KMS-11 (cell line): ENCODE measurements around the gene AFF3.

Experiments
- H2AFZ ChIP-seq: fragments of 200-600 bp; sonication (generic); 2 replicates; pipeline ENCODE4 v1.6.1; 2016; ENCODE audit warnings: antibody characterized with exemption, mixed run types, low read depth
- H3K27ac ChIP-seq: fragments of 200-600 bp; sonication (generic); 2 replicates; pipeline ENCODE4 v1.6.1; 2016; ENCODE audit warnings: mild to moderate bottlenecking, mixed run types
- H3K27me3 ChIP-seq: fragments of 200-600 bp; sonication (generic); 2 replicates; pipeline ENCODE4 v1.6.1; 2017; ENCODE audit warnings: mild to moderate bottlenecking, low read depth, mixed run types, moderate library complexity; ENCODE audit not compliant: insufficient read depth
- H3K36me3 ChIP-seq: fragments of 200-600 bp; sonication (generic); 2 replicates; pipeline ENCODE4 v1.6.1; 2017; ENCODE audit warnings: mild to moderate bottlenecking, mixed run types; ENCODE audit not compliant: insufficient read depth
- H3K4me1 ChIP-seq: fragments of 200-600 bp; sonication (generic); 2 replicates; pipeline ENCODE4 v1.6.1; 2016; ENCODE audit warnings: mild to moderate bottlenecking, low read depth, mixed run types; ENCODE audit not compliant: poor library complexity, severe bottlenecking
- H3K4me2 ChIP-seq: fragments of 200-600 bp; sonication (generic); 2 replicates; pipeline ENCODE4 v1.7.0; 2016; ENCODE audit warnings: mild to moderate bottlenecking, mixed run types
- H3K4me3 ChIP-seq: fragments of 200-600 bp; sonication (generic); IDR thresholded peaks from 2 replicates; pipeline ENCODE4 v1.6.1; 2017; ENCODE audit warnings: low read depth, low read length, mixed read lengths; ENCODE audit not compliant: insufficient read depth
- H3K79me2 ChIP-seq: fragments of 200-600 bp; sonication (generic); 2 replicates; pipeline ENCODE4 v1.6.1; 2016; ENCODE audit warnings: low read depth, mixed run types; ENCODE audit not compliant: insufficient read depth
- H3K9ac ChIP-seq: fragments of 200-600 bp; sonication (generic); 2 replicates; pipeline ENCODE4 v1.6.1; 2016; ENCODE audit warnings: mild to moderate bottlenecking, mixed run types
- H4K20me1 ChIP-seq: fragments of 200-600 bp; sonication (generic); 2 replicates; pipeline ENCODE4 v1.6.1; 2016; ENCODE audit warnings: mild to moderate bottlenecking, mixed run types; ENCODE audit not compliant: insufficient read depth
- TF ChIP-seq, protein P1 (sequence below): fragments of 200-600 bp; sonication (generic); conservative IDR thresholded peaks from 2 replicates; pipeline ENCODE4 v1.6.1; 2017; ENCODE audit warnings: low read depth, mild to moderate bottlenecking, antibody characterized with exemption, low read length, moderate library complexity, mixed read lengths

AFF3 gene

DNA sequence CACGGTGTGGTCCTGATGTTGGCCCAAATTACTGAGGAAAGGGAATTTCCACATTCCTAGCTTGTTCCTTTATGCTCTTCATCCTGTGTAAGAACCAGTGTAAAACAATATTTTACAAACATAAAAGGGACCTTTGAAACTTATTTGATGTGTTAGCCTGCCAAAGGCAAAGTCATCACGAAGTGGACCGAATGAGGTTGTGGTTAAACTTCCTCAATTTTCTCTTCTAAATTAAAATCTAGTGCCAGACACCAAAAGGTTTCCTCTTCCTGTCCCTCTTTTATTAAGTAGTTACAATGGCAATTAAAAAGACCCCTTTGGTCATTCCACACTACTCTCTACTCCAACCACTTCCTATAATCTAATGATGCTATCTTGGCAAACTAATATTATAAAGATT, 279.8 kb downstream of the AFF3 start:
- Histone ChIP-seq H3K27me3 (no peaks in the 10 kb centered on the region), H3K79me2 (no peaks in the 10 kb centered on the region), H3K27ac (no peak overlapping the region), H3K36me3 (no peaks in the 10 kb centered on the region), H3K4me1 (no peaks in the 10 kb centered on the region), H3K4me3 (no peak overlapping the region), H3K9ac (no peak overlapping the region), H4K20me1 (no peaks in the 10 kb centered on the region), H3K4me2 (no peak overlapping the region), H2AFZ (no peak overlapping the region)
- TF ChIP-seq, protein P1, sequence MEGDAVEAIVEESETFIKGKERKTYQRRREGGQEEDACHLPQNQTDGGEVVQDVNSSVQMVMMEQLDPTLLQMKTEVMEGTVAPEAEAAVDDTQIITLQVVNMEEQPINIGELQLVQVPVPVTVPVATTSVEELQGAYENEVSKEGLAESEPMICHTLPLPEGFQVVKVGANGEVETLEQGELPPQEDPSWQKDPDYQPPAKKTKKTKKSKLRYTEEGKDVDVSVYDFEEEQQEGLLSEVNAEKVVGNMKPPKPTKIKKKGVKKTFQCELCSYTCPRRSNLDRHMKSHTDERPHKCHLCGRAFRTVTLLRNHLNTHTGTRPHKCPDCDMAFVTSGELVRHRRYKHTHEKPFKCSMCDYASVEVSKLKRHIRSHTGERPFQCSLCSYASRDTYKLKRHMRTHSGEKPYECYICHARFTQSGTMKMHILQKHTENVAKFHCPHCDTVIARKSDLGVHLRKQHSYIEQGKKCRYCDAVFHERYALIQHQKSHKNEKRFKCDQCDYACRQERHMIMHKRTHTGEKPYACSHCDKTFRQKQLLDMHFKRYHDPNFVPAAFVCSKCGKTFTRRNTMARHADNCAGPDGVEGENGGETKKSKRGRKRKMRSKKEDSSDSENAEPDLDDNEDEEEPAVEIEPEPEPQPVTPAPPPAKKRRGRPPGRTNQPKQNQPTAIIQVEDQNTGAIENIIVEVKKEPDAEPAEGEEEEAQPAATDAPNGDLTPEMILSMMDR = no peak

DNA sequence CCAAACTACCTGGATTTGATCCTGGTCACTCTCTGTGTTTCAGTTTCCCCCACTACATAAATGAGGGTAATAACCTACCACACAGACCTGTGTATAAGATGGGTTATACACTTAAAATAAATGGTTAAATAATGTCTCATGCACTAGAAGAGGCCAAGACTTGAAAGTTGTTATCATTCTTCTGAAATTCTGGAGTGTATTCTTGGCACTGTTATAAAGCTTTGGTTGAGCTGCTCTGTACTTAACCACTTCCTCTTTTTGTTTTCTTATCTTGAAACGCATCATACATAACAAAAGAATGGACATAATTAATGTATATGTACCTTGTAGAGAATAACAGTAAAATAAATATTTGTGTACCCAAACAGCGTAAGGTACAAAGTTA, 281.0 kb downstream of the AFF3 start:
- Histone ChIP-seq H3K4me2 (no peak overlapping the region), H2AFZ (no peak overlapping the region), H3K27me3 (no peaks in the 10 kb centered on the region), H3K79me2 (no peaks in the 10 kb centered on the region), H3K27ac (no peak overlapping the region), H3K36me3 (no peaks in the 10 kb centered on the region), H3K4me1 (no peaks in the 10 kb centered on the region), H3K9ac (no peak overlapping the region), H3K4me3 (no peak overlapping the region), H4K20me1 (no peaks in the 10 kb centered on the region)
- TF ChIP-seq, protein P1 = no peak

DNA sequence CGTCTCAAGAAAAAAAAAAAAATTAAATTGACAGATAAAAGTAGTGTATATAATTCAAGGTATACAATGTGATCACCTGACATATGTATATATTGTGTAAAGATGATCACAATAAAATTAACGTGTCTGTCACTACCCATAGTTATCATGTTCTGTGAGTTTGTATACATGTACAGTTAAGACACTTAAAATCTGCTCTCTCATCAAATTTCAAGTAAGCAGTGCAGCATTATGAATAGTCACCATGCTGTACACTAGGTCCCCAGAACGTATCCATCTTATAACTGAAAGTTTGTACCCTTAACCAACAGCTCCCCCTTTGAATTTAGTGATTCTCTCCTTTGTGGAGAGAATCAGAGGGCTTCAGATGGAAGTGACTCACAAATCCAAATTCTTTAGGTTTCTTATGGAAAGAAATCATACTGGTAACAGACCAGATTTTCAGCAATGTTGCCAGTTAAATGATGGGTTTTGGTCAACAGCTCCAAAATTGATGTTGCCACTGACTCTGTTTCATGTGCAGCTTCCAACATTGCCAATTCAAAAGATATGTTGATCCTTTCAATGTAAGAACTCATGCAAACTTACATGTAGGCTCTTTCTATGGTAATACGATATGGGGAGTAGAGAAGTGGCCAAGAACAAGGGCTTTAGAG, 281.5 kb downstream of the AFF3 start:
- Histone ChIP-seq H3K4me2 (no peak overlapping the region), H3K9ac (no peak overlapping the region), H3K79me2 (no peaks in the 10 kb centered on the region), H3K4me1 (no peaks in the 10 kb centered on the region), H2AFZ (no peak overlapping the region), H3K27me3 (no peaks in the 10 kb centered on the region), H3K27ac (no peak overlapping the region), H3K4me3 (no peak overlapping the region), H3K36me3 (no peaks in the 10 kb centered on the region), H4K20me1 (no peaks in the 10 kb centered on the region)
- TF ChIP-seq, protein P1 = no peak

DNA sequence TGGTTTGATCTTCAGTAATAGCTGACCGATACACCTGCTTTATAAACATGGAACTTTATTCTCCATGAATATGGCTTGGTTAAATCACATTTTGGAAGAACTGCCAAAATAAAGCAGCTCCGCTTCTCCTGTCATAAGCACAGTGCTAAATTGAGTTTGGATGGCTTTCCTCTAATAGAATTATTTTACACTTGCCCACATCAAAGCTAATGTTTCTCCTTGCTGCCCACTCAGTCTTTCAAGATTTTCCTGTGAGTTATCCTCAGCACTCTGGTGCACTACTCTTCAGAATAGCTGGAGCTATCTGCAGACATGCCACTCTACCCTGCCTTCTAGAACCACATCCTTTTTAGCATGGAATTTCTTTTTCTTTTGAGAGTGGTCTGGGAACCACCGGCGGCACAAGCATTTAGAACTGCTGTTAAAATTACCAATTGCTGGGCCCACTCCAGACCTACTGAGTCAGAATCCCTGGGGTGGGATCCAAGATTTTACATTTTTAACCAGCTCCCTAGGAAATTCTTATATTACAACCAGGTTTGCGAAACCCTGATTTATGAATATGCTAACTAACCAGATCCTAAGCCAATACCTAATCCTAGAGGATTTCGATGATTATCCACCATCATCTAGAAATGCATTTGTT, 283.3 kb downstream of the AFF3 start:
- Histone ChIP-seq H3K27ac (no peak overlapping the region), H3K27me3 (no peaks in the 10 kb centered on the region), H3K79me2 (no peaks in the 10 kb centered on the region), H3K36me3 (no peaks in the 10 kb centered on the region), H3K9ac (no peak overlapping the region), H2AFZ (no peak overlapping the region), H3K4me2 (no peak overlapping the region), H3K4me3 (no peak overlapping the region), H4K20me1 (no peaks in the 10 kb centered on the region), H3K4me1 (no peaks in the 10 kb centered on the region)
- TF ChIP-seq, protein P1 = no peak
